Measurements from ENCODE around the gene PRKAA1.

- no peak for TF ChIP-seq CTCF (IDR thresholded peaks at IDR 0.05)
- no peak for TF ChIP-seq EZH2 (IDR thresholded peaks at IDR 0.05; ENCODE audit: borderline replicate concordance, insufficient read depth, low read depth, low read length, poor library complexity, severe bottlenecking)
Observed at GRCh38 chr5:40812125-40812524, 14.0 kb upstream of the PRKAA1 start.
